ENCODE measurements around the gene TUB.

Gene TUB

GRCh38 chr11:8105133-8105532 is 24.1 kb downstream of the TUB start:
- DNase-seq (ENCODE audit: low read depth in 2 of 3, low spot score in 2 of 3), result no peak

- no peak for DNase-seq (ENCODE audit: low read depth in 2 of 3, low spot score in 2 of 3)
Observed at GRCh38 chr11:8105666-8106065, 24.7 kb downstream of the TUB start.

GRCh38 chr11:8106679-8107078 is 25.7 kb downstream of the TUB start:
- no peak for DNase-seq (ENCODE audit: low read depth in 2 of 3, low spot score in 2 of 3)

- no peak for DNase-seq (ENCODE audit: low read depth in 2 of 3, low spot score in 2 of 3)
Observed at GRCh38 chr11:8107642-8108041, 26.6 kb downstream of the TUB start.

GRCh38 chr11:8108421-8108820 is 27.4 kb downstream of the TUB start:
- no peak for DNase-seq (ENCODE audit: low read depth in 2 of 3, low spot score in 2 of 3)

GRCh38 chr11:8109675-8110074 is 28.7 kb downstream of the TUB start:
- DNase-seq (ENCODE audit: low read depth in 2 of 3, low spot score in 2 of 3), result no peak

GRCh38 chr11:8110396-8110795 is 29.4 kb downstream of the TUB start:
- DNase-seq (ENCODE audit: low read depth in 2 of 3, low spot score in 2 of 3), result no peak

GRCh38 chr11:8111636-8112035 is 30.6 kb downstream of the TUB start:
- DNase-seq (ENCODE audit: low read depth in 2 of 3, low spot score in 2 of 3), result no peak

- DNase-seq (ENCODE audit: low read depth in 2 of 3, low spot score in 2 of 3), result no peak
Observed at GRCh38 chr11:8122173-8122764, 41.3 kb downstream of the TUB start.

GRCh38 chr11:8126649-8127289 is 45.8 kb downstream of the TUB start:
- DNase-seq (ENCODE audit: low read depth in 2 of 3, low spot score in 2 of 3), result no peak

GRCh38 chr11:8127447-8127846 is 46.4 kb downstream of the TUB start:
- DNase-seq (ENCODE audit: low read depth in 2 of 3, low spot score in 2 of 3), result no peak

GRCh38 chr11:8138526-8138925 is 57.5 kb downstream of the TUB start:
- DNase-seq (ENCODE audit: low read depth in 2 of 3, low spot score in 2 of 3), result no peak

GRCh38 chr11:8149726-8150125 is 68.7 kb downstream of the TUB start:
- DNase-seq (ENCODE audit: low read depth in 2 of 3, low spot score in 2 of 3), result no peak
